ENCODE measurements around the gene MRM3. TPM values are rescaled to one million over a fixed set of nuclear protein-coding genes. Genes with fewer than 3 reads are reported as not detected.

The MRM3 gene
- total and polyA plus RNA-seq, 2 experiments from 2014 or later = 17.7 to 23.4 TPM

DNA sequence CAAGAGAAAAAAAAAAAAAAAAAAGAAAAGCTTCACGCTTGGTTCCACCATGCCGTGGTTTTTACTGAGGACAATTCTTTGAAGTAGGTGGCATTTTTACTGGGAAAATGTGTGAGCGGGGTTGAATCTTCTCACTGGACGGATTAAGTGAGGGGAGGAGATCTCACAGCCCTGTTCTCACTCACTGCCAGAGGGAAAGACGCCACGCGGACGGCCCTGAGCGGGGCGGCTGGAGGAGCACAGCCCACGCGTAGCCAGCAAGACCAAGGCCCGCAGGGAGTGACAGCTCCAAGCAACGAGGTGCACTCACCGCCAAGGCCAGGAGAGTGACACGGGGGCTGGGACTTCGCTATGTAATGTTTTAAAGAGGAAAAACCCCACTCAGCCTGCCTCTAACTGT lies 43.1 kb downstream of the MRM3 start (continued):
- TF ChIP-seq, protein P1, sequence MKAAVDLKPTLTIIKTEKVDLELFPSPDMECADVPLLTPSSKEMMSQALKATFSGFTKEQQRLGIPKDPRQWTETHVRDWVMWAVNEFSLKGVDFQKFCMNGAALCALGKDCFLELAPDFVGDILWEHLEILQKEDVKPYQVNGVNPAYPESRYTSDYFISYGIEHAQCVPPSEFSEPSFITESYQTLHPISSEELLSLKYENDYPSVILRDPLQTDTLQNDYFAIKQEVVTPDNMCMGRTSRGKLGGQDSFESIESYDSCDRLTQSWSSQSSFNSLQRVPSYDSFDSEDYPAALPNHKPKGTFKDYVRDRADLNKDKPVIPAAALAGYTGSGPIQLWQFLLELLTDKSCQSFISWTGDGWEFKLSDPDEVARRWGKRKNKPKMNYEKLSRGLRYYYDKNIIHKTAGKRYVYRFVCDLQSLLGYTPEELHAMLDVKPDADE (IDR thresholded peaks at IDR 0.05) = no peak
- TF ChIP-seq CREB1 (CRISPR knock-in tag; IDR thresholded peaks at IDR 0.05; ENCODE audit: low read depth) = no peak

DNA sequence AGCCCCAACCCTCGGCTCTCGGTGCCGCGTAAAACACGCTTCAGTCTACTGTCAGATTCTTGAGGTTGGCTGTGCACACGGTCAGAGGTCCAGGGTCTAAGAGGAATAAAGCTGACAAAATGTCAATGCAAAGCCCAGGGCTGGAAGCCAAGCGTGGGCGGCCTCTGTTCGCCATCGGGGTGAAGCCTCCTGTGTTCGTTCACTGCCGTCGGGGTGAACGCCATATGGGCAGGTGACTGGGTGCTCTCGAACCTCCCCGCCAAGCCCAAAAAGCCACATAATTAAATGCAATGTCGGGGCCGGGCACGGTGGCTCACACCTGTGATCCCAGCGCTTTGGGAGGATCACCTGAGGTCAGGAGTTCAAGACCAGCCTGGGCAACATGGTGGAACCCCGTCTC lies 44.6 kb downstream of the MRM3 start:
- H3K4me2 ChIP-seq = no peak overlapping the region
- no peak for ATAC-seq
- Mint-ChIP-seq H3K4me3 (no peak overlapping the region), H3K27ac (no peak overlapping the region), H3K27me3 (ENCODE audit: insufficient read depth, low read depth, poor library complexity) (peaks cover 2% of the 10 kb centered on the region), H3K4me1 (no peaks in the 10 kb centered on the region; the same call in 2 of the 3 replicates), H3K36me3 (ENCODE audit: low read depth) (peaks cover 28% of the 10 kb centered on the region), H3K9me3 (no peaks in the 10 kb centered on the region)
- H3K27ac ChIP-seq (ENCODE audit: low read depth) = no peak overlapping the region
- peaks cover 8% of the 10 kb centered on the region for H4K20me1 ChIP-seq (replicated peaks; ENCODE audit: insufficient read depth)
- no peaks in the 10 kb centered on the region for H3F3A ChIP-seq (replicated peaks; ENCODE audit: low read depth)
- TF ChIP-seq, protein P2, sequence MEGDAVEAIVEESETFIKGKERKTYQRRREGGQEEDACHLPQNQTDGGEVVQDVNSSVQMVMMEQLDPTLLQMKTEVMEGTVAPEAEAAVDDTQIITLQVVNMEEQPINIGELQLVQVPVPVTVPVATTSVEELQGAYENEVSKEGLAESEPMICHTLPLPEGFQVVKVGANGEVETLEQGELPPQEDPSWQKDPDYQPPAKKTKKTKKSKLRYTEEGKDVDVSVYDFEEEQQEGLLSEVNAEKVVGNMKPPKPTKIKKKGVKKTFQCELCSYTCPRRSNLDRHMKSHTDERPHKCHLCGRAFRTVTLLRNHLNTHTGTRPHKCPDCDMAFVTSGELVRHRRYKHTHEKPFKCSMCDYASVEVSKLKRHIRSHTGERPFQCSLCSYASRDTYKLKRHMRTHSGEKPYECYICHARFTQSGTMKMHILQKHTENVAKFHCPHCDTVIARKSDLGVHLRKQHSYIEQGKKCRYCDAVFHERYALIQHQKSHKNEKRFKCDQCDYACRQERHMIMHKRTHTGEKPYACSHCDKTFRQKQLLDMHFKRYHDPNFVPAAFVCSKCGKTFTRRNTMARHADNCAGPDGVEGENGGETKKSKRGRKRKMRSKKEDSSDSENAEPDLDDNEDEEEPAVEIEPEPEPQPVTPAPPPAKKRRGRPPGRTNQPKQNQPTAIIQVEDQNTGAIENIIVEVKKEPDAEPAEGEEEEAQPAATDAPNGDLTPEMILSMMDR (conservative IDR thresholded peaks at IDR 0.05; ENCODE audit: low read depth in 2 of 2) = no peak
- TF ChIP-seq STAT1 (IDR thresholded peaks at IDR 0.05; ENCODE audit: unreplicated experiment) (no peak), CREB1 (CRISPR knock-in tag; IDR thresholded peaks at IDR 0.05; ENCODE audit: low read depth) (no peak)
- H2AFZ ChIP-seq = no peak overlapping the region
- no peak for DNase-seq (ENCODE audit: low spot score)
- peaks cover 38% of the 10 kb centered on the region for H3K79me2 ChIP-seq (replicated peaks; ENCODE audit: insufficient read depth)
- H3K36me3 ChIP-seq (ENCODE audit: insufficient read depth) = peaks cover 5% of the 10 kb centered on the region; the same call in 1 of the 2 replicates
- H3K4me1 ChIP-seq (ENCODE audit: insufficient read depth) = no peaks in the 10 kb centered on the region
- no peak overlapping the region for H3K4me3 ChIP-seq
- H3K9me2 ChIP-seq (ENCODE audit: insufficient read depth) = no peaks in the 10 kb centered on the region
- no peaks in the 10 kb centered on the region for H3K27me3 ChIP-seq (ENCODE audit: insufficient read depth)

DNA sequence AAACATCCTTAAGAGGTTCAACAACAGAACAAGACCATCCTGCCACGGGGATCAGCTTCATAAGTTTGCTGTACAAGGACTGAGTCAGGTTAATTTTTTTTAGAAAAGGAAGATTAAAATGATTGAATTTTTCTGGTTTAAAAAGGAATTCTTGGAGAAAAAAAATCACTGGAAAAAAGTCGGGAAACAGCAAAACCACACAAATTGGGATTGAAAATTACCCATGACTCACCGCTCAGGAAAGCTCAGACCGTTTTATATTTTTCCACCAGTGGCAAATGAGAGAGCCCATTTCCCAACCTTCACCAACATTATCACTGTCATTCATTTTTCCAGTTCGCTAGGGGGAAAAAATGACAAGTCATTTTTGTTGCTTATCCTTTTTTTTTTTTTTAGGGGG lies 46.6 kb downstream of the MRM3 start:
- ATAC-seq = no peak
- H3K36me3 Mint-ChIP-seq (ENCODE audit: low read depth) = peaks cover 27% of the 10 kb centered on the region
- H3K4me2 ChIP-seq = no peak overlapping the region
- TF ChIP-seq, protein P1 (IDR thresholded peaks at IDR 0.05) = no peak
- no peak for TF ChIP-seq NANOG (IDR thresholded peaks at IDR 0.05; ENCODE audit: borderline replicate concordance)
- no peak for TF ChIP-seq STAT1 (IDR thresholded peaks at IDR 0.05; ENCODE audit: unreplicated experiment)
- TF ChIP-seq ZNF114 (CRISPR knock-in tag; IDR thresholded peaks at IDR 0.05) = no peak
- no peak for TF ChIP-seq EZH2phosphoT487 (IDR thresholded peaks at IDR 0.05; ENCODE audit: unreplicated experiment)
- no peak for TF ChIP-seq EZH2 (IDR thresholded peaks at IDR 0.05; ENCODE audit: low read depth, unreplicated experiment)
- TF ChIP-seq POLR2AphosphoS5 (IDR thresholded peaks at IDR 0.05; ENCODE audit: low read depth) = no peak
- no peak for TF ChIP-seq ZNF331 (CRISPR knock-in tag; IDR thresholded peaks at IDR 0.05; ENCODE audit: low read depth)
- no peak for TF ChIP-seq CREB1 (CRISPR knock-in tag; IDR thresholded peaks at IDR 0.05; ENCODE audit: low read depth)
- TF ChIP-seq JUNB (IDR thresholded peaks at IDR 0.05; ENCODE audit: unreplicated experiment) = no peak
- TF ChIP-seq, protein P2 (conservative IDR thresholded peaks at IDR 0.05; ENCODE audit: low read depth in 2 of 2) = no peak

More for the DNA sequence above, 46.6 kb downstream of the MRM3 start:
- H3K79me2 ChIP-seq (replicated peaks; ENCODE audit: insufficient read depth) = peaks cover 58% of the 10 kb centered on the region
- no peak overlapping the region for H3K4me3 ChIP-seq
- H3K36me3 ChIP-seq (ENCODE audit: insufficient read depth) = peaks cover 5% of the 10 kb centered on the region; the same call in 1 of the 2 replicates
- no peaks in the 10 kb centered on the region for H3K27me3 ChIP-seq (ENCODE audit: insufficient read depth)
- H2AFZ ChIP-seq = no peak overlapping the region
- peaks cover 2% of the 10 kb centered on the region for H3K27me3 Mint-ChIP-seq (ENCODE audit: insufficient read depth, low read depth, poor library complexity)
- H3K4me1 ChIP-seq (ENCODE audit: insufficient read depth) = 0 out of 2 replicates have a peak, but pooled peaks cover 3% of the 10 kb centered on the region
- peaks cover 5% of the 10 kb centered on the region for H4K20me1 ChIP-seq (replicated peaks; ENCODE audit: insufficient read depth)
- DNase-seq (ENCODE audit: low spot score) = no peak
- no peak overlapping the region for H3K27ac ChIP-seq (ENCODE audit: low read depth)
- no peaks in the 10 kb centered on the region for H3F3A ChIP-seq (replicated peaks; ENCODE audit: low read depth)
- H3K9me2 ChIP-seq (ENCODE audit: insufficient read depth) = no peaks in the 10 kb centered on the region
- H3K4me1 Mint-ChIP-seq = peaks cover 6% of the 10 kb centered on the region; the same call in 2 of the 3 replicates
- no peak overlapping the region for H3K4me3 Mint-ChIP-seq
- no peak overlapping the region for H3K27ac Mint-ChIP-seq
- H3K9me3 Mint-ChIP-seq = no peaks in the 10 kb centered on the region; the same call in 2 of the 3 replicates
